Upper lobe of right lung (tissue), 1 donor: ENCODE data around the gene CHD5. TPM values are rescaled to one million over a fixed set of nuclear protein-coding genes. Genes with fewer than 3 reads are reported as not detected.

Source experiments
- ATAC-seq: fragments of 200-7000 bp; cut with Tn5 transposase; one replicate; pipeline ENCODE4 v1.9.1; 2020; ENCODE audit warnings: mild to moderate bottlenecking, moderate library complexity
- DNase-seq: peaks from one replicate; pipeline ENCODE4 v3.0.0-alpha.2; 2020
- H3K27ac ChIP-seq: fragments of 200-600 bp; one replicate; pipeline ENCODE4 v1.8.0; 2022
- H3K27me3 ChIP-seq: fragments of 200-600 bp; one replicate; pipeline ENCODE4 v1.8.0; 2022; ENCODE audit warnings: mild to moderate bottlenecking
- H3K36me3 ChIP-seq: fragments of 200-600 bp; one replicate; pipeline ENCODE4 v1.8.0; 2022
- H3K4me1 ChIP-seq: fragments of 200-600 bp; one replicate; pipeline ENCODE4 v1.8.0; 2022
- H3K4me3 ChIP-seq: fragments of 200-600 bp; one replicate; pipeline ENCODE4 v1.8.0; 2022; ENCODE audit warnings: mild to moderate bottlenecking
- H3K9me3 ChIP-seq: fragments of 200-600 bp; one replicate; pipeline ENCODE4 v1.8.0; 2022
- intact Hi-C: fragments of 100-400 bp; cut with DNase I; formaldehyde crosslinking; loops from one replicate; pipeline ENCODE4 v1.11.0; 2022
- total RNA-seq: library from RNA; stranded (reverse); fragmentation: NEBNext Ultra II Directional; extraction: Animal tissue kit (Norgen Biotek cat#: 25700); gene quantifications from one replicate; pipeline ENCODE4 v1.2.1, GENCODE V29; 2021
- TF ChIP-seq, protein P1 (sequence below): fragments of 200-600 bp; IDR thresholded peaks from one replicate; pipeline ENCODE4 v1.8.0; 2022; ENCODE audit warnings: antibody characterized with exemption
- donor health status: DM: no; HTN: yes; CAD: no; lungs with severe emphysema.

Gene CHD5
- total RNA-seq, 1 donor from 2014 or later: 0.23 TPM

DNA sequence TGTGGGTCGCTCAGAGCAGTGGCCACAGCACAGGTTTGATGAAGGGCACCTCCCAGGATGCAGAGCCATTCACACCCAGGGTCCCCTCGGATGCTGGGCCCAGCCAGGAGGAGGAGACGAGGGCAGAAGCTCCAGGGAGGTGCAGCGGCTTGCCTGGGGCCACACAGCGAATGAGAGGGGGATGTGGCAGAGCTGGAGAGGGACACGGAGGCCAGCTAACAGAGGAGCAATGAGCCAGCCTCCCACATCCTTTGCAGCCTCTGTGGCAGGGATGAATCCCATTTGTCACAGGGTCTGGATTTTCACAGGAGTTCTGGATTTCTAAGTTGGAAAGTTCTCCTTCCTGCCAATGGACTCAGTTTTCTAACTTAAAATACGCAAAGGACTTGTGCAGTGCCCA, 35.9 kb downstream of the CHD5 start:
- no peak for ATAC-seq
- TF ChIP-seq, protein P1, sequence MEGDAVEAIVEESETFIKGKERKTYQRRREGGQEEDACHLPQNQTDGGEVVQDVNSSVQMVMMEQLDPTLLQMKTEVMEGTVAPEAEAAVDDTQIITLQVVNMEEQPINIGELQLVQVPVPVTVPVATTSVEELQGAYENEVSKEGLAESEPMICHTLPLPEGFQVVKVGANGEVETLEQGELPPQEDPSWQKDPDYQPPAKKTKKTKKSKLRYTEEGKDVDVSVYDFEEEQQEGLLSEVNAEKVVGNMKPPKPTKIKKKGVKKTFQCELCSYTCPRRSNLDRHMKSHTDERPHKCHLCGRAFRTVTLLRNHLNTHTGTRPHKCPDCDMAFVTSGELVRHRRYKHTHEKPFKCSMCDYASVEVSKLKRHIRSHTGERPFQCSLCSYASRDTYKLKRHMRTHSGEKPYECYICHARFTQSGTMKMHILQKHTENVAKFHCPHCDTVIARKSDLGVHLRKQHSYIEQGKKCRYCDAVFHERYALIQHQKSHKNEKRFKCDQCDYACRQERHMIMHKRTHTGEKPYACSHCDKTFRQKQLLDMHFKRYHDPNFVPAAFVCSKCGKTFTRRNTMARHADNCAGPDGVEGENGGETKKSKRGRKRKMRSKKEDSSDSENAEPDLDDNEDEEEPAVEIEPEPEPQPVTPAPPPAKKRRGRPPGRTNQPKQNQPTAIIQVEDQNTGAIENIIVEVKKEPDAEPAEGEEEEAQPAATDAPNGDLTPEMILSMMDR: no peak
- Histone ChIP-seq H3K4me3 (no peak overlapping the region), H3K36me3 (no peaks in the 10 kb centered on the region), H3K27ac (no peak overlapping the region), H3K9me3 (no peaks in the 10 kb centered on the region), H3K27me3 (peaks cover 33% of the 10 kb centered on the region), H3K4me1 (no peaks in the 10 kb centered on the region)
- no peak for DNase-seq
- intact Hi-C loops: no loop called here

DNA sequence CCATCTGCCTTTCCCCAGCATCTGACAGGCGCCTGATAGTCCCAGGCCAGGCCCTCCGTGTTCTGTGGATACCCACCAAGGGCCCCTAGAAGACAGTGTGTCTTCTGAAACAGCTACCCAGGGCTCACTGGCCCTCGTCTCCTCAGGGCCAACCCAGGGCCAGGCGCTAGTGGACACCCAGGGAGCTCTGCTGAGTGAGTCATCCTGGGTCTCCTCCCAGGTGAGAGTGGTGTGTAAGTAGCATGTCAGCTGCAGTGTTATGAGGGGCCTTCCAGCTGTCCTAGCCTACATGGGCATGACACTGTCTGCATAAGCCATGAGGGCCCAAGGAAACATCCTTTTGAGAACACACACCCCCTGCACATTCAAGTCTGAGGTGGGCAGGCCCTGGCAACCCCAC, 36.7 kb downstream of the CHD5 start:
- no peaks in the 10 kb centered on the region for H3K9me3 ChIP-seq
- no peak for DNase-seq
- no peaks in the 10 kb centered on the region for H3K4me1 ChIP-seq
- H3K27ac ChIP-seq: no peak overlapping the region
- H3K27me3 ChIP-seq: peaks cover 26% of the 10 kb centered on the region
- H3K36me3 ChIP-seq: no peaks in the 10 kb centered on the region
- ATAC-seq: no peak
- intact Hi-C loops: no loop called here
- H3K4me3 ChIP-seq: no peak overlapping the region
- TF ChIP-seq, protein P1: no peak

DNA sequence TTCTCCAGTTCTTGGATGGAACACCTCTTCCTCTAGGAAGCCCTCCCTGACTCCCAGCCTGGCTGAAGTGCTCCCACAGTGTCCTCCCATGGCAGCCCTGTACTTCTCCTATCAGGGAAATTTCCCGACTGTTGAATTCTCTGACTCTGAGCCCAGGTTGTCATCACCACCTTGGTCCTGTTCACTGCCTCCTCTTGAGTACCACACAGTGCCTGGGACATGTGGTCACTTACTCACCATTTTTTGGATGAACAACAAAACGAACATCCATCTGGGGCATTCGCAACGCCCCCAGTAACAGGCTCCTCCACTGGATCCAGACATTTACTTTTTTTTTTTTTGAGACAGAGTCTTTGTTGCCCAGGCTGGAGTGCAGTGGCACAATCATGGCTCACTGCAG, 37.4 kb downstream of the CHD5 start:
- no peaks in the 10 kb centered on the region for H3K4me1 ChIP-seq
- ATAC-seq (no peak), DNase-seq (no peak)
- H3K9me3 ChIP-seq: no peaks in the 10 kb centered on the region
- H3K36me3 ChIP-seq: no peaks in the 10 kb centered on the region
- H3K4me3 ChIP-seq: no peak overlapping the region
- H3K27me3 ChIP-seq: peaks cover 20% of the 10 kb centered on the region
- intact Hi-C loops: no loop called here
- TF ChIP-seq, protein P1: no peak
- no peak overlapping the region for H3K27ac ChIP-seq

DNA sequence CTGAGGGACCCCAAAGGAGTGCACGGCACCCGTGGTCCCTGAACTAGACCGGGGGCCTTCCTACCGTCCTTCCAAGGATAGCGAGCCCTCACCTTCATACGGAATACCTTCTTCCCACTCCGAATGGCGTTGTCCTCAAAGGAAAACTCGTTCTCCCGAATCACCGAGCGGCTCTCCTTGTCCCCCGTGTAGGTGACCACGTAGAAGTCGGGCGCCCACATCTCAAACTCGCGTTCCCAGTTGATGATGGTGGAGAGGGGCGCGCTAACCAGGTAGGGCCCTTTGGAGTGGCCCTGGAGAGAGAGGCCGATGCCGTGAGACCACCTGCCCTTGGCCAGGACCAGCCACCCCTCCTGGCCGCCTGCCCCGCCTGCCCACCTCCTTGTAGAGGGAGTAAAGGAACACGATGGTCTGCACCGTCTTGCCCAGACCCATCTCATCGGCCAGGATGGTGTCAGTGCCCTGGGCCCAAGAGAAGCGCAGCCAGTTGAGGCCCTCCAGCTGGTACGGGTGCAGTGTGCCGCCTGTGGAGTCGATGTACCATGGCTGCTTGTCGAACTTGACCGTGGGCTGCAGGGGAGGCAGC, 38.0 kb downstream of the CHD5 start:
- peaks cover 14% of the 10 kb centered on the region for H3K27me3 ChIP-seq
- DNase-seq: no peak

DNA sequence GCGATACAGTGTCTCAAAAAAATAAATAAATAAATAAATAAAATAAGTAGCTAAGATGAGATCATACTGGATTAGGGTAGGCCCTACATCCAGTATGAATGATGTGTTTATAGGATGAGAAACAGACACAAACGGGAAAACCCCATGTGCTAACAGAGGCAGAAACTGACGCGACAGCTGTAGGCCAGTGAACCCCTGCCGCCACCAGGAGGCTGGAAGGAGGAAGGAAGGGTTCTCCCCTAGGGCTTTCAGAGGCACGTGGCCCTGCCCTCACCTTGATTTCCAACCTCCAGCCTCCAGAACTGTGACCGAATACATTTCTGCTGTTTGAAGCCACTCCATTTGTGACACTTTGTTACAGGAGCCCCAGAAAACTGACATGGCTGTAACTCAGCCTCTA, 38.5 kb downstream of the CHD5 start:
- H3K4me1 ChIP-seq: no peaks in the 10 kb centered on the region

More for the DNA sequence above, 38.0 kb downstream of the CHD5 start:
- Histone ChIP-seq H3K4me1 (no peaks in the 10 kb centered on the region), H3K36me3 (no peaks in the 10 kb centered on the region), H3K27ac (no peak overlapping the region), H3K9me3 (no peaks in the 10 kb centered on the region), H3K4me3 (no peak overlapping the region)
- intact Hi-C loops: no loop called here
- ATAC-seq: no peak
- TF ChIP-seq, protein P1: no peak

More for the DNA sequence above, 38.5 kb downstream of the CHD5 start:
- ATAC-seq (no peak), DNase-seq (no peak)
- Histone ChIP-seq H3K9me3 (no peaks in the 10 kb centered on the region), H3K27ac (no peak overlapping the region), H3K36me3 (no peaks in the 10 kb centered on the region), H3K4me3 (no peak overlapping the region), H3K27me3 (peaks cover 9% of the 10 kb centered on the region)
- intact Hi-C loops: no loop called here
- TF ChIP-seq, protein P1: no peak
